H1 (cell line): ENCODE measurements around the gene UBXN4.

ENCODE experiments used
- CTCF ChIP-seq, 3 experiments: IDR thresholded peaks; 1 replicate in 2 of 3; 2 replicates in 1 of 3; pipeline versions ENCODE4 v1.5.1 to v1.6.1; 2011; ENCODE audit warnings: low read length in 3 of 3, mild to moderate bottlenecking in 3 of 3, inconsistent platforms in 2 of 3, low read depth in 1 of 3, moderate library complexity in 1 of 3; ENCODE audit not compliant: insufficient read depth in 1 of 3; ENCODE audit errors: control extremely low read depth in 1 of 3
- FOSL1 ChIP-seq: IDR thresholded peaks from 2 replicates; pipeline ENCODE4 v1.6.1; 2011; ENCODE audit warnings: mild to moderate bottlenecking, low read depth, low read length, moderate library complexity; ENCODE audit not compliant: insufficient read depth

DNA sequence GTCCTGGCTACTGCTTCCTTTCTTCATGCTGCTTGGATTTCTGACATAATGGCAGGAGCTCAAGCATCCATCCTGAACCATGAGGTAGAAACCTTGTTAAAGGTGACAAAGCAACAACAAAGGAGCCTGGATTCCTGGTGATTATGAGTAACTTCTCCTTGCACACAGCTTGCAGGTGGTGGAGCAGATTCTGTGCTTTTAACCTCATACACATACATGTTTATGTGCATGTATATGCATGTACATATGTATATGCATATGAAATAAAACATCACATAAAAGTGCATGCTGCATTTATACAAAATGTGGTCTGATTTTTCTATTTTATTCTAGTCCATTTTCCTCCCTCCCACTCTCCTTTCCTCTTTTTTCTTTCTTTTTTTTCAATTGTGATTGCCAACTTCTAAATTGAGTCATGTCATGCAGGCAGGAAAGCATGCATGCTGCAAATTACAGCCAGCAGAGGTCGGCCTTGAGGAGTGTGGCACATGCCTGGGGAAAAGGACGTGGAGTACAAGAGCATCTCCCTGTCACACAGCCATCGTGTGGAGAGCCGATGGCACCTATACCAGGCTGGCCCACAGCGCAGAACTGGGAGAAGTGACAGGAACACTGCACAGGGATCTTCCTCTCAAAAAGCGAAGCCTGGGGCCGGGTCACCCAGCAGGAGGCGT, 77.4 kb downstream of the UBXN4 start:
- TF ChIP-seq CTCF (IDR thresholded peaks at IDR 0.05; ENCODE audit: control extremely low read depth in 1 of 3, insufficient read depth in 1 of 3, low read depth in 1 of 3, low read length in 3 of 3) (peak; percentile 63 to 74 (median 69)), FOSL1 (no peak)
